MM.1S (cell line): ENCODE results near the gene OTUD6A.

ENCODE experiments used
- DNase-seq: peaks from one replicate; pipeline ENCODE4 v3.0.0-alpha.2; 2015
- H2AFZ ChIP-seq: fragments of 300-600 bp; sonication (generic); 2 replicates; pipeline ENCODE4 v1.6.0; 2016; ENCODE audit warnings: antibody characterized with exemption, low read length
- H3F3A ChIP-seq: fragments of 300-600 bp; sonication (generic); 2 replicates; pipeline ENCODE4 v1.6.1; 2016; ENCODE audit warnings: mild to moderate bottlenecking, antibody characterized with exemption, low read length, moderate library complexity, mixed read lengths; ENCODE audit not compliant: insufficient read depth
- H3K27ac ChIP-seq: fragments of 300-600 bp; sonication (generic); 2 replicates; pipeline ENCODE4 v1.5.1; 2016; ENCODE audit warnings: mild to moderate bottlenecking, low read length
- H3K27me3 ChIP-seq: fragments of 300-600 bp; sonication (generic); replicated peaks from 2 replicates; pipeline ENCODE4 v1.6.0; 2016; ENCODE audit warnings: low read length; ENCODE audit not compliant: insufficient read depth
- H3K36me3 ChIP-seq: fragments of 300-600 bp; sonication (generic); replicated peaks from 2 replicates; pipeline ENCODE4 v1.6.1; 2016; ENCODE audit warnings: mild to moderate bottlenecking, low read length, mixed read lengths; ENCODE audit not compliant: insufficient read depth
- H3K4me1 ChIP-seq: fragments of 300-600 bp; sonication (generic); 2 replicates; pipeline ENCODE4 v1.6.1; 2016; ENCODE audit warnings: low read length, mixed read lengths
- H3K4me2 ChIP-seq: fragments of 300-600 bp; sonication (generic); 2 replicates; pipeline ENCODE4 v1.6.0; 2016; ENCODE audit warnings: low read depth, low read length
- H3K4me3 ChIP-seq: fragments of 300-600 bp; sonication (generic); 2 replicates; pipeline ENCODE4 v1.5.1; 2016; ENCODE audit warnings: low read length, mixed read lengths
- H3K79me2 ChIP-seq: fragments of 300-600 bp; sonication (generic); 2 replicates; pipeline ENCODE4 v1.6.1; 2016; ENCODE audit warnings: mixed run types, low read length, mixed read lengths
- H3K9ac ChIP-seq: fragments of 300-600 bp; sonication (generic); 2 replicates; pipeline ENCODE4 v1.6.1; 2016; ENCODE audit warnings: low read length, mixed read lengths
- H3K9me2 ChIP-seq: fragments of 300-600 bp; sonication (generic); replicated peaks from 2 replicates; pipeline ENCODE4 v1.6.1; 2016; ENCODE audit warnings: mild to moderate bottlenecking, low read length, mixed read lengths; ENCODE audit not compliant: insufficient read depth
- H3K9me3 ChIP-seq: fragments of 300-600 bp; sonication (generic); replicated peaks from 2 replicates; pipeline ENCODE4 v1.6.1; 2016; ENCODE audit warnings: mild to moderate bottlenecking, low read length, mixed read lengths; ENCODE audit not compliant: insufficient read depth
- H4K20me1 ChIP-seq: fragments of 300-600 bp; sonication (generic); 2 replicates; pipeline ENCODE4 v1.6.1; 2016; ENCODE audit warnings: mild to moderate bottlenecking, low read length, moderate library complexity, mixed read lengths; ENCODE audit not compliant: insufficient read depth
- EZH2 ChIP-seq: fragments of 300-600 bp; sonication (generic); optimal IDR thresholded peaks from 2 replicates; pipeline ENCODE3; 2017; ENCODE audit warnings: low read depth, mild to moderate bottlenecking, antibody characterized with exemption, low read length, mixed read lengths
- EZH2phosphoT487 ChIP-seq: fragments of 300-600 bp; sonication (generic); IDR thresholded peaks from 2 replicates; pipeline ENCODE4 v1.6.1; 2018; ENCODE audit warnings: antibody characterized with exemption, low read length
- TF ChIP-seq, protein P1 (sequence below): fragments of 300-600 bp; sonication (generic); IDR thresholded peaks from 2 replicates; pipeline ENCODE4 v1.5.1; 2016; ENCODE audit warnings: antibody characterized with exemption, low read length, mixed read lengths

OTUD6A gene

DNA sequence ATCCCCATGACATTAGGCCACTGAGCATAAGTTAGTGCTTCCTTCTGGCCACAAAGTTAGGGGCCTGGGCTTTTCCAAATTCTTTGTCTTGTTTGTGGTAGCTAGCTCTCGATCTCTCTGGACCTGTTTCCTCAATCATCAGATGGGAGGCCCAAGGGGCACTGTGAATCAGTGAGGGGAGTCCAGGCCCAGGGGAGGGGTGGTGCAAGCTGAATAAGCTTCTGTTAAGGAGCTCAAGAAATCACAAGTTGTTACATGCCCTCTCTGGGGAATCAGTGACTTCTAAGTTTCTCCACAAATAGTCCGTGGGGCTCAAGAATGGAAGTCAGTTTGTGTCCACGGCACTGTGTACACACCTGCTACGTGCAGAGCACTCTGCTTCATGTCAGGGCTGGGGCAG lies 27.6 kb upstream of the OTUD6A start:
- Histone ChIP-seq H3K4me3 (no peak overlapping the region), H3F3A (no peaks in the 10 kb centered on the region), H3K4me2 (no peak overlapping the region), H3K9ac (no peak overlapping the region), H3K27ac (no peak overlapping the region), H3K9me2 (no peaks in the 10 kb centered on the region), H3K9me3 (no peaks in the 10 kb centered on the region), H3K36me3 (no peaks in the 10 kb centered on the region), H4K20me1 (no peaks in the 10 kb centered on the region), H3K27me3 (no peaks in the 10 kb centered on the region), H2AFZ (no peak overlapping the region), H3K79me2 (no peaks in the 10 kb centered on the region), H3K4me1 (no peaks in the 10 kb centered on the region)
- TF ChIP-seq, protein P1, sequence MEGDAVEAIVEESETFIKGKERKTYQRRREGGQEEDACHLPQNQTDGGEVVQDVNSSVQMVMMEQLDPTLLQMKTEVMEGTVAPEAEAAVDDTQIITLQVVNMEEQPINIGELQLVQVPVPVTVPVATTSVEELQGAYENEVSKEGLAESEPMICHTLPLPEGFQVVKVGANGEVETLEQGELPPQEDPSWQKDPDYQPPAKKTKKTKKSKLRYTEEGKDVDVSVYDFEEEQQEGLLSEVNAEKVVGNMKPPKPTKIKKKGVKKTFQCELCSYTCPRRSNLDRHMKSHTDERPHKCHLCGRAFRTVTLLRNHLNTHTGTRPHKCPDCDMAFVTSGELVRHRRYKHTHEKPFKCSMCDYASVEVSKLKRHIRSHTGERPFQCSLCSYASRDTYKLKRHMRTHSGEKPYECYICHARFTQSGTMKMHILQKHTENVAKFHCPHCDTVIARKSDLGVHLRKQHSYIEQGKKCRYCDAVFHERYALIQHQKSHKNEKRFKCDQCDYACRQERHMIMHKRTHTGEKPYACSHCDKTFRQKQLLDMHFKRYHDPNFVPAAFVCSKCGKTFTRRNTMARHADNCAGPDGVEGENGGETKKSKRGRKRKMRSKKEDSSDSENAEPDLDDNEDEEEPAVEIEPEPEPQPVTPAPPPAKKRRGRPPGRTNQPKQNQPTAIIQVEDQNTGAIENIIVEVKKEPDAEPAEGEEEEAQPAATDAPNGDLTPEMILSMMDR, result no peak
- TF ChIP-seq EZH2, result no peak
- no peak for DNase-seq

DNA sequence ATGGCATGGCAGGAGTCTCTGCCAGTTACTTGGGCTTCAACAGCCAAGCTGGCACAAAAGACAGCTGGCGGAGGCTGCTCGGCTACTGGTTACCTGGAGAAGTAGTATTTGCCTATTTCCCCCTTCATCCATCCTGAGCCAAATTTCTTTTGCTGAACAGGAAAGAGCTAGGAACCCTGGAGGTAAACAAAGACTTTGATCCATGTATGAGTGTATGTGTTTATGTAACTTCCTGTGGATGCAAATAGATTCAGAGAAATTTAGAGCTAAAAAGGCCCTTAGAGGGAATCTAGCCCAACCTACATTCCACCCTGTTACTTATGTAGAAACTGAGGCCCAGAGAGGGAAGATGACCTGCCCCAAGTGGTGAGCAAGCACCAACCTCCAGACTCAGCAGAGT lies 23.7 kb upstream of the OTUD6A start:
- DNase-seq, result no peak
- Histone ChIP-seq H3K27ac (no peak overlapping the region), H3K36me3 (no peaks in the 10 kb centered on the region), H3K9me3 (no peaks in the 10 kb centered on the region), H3K4me1 (no peaks in the 10 kb centered on the region), H3K27me3 (no peaks in the 10 kb centered on the region), H3K9ac (no peak overlapping the region), H3K79me2 (no peaks in the 10 kb centered on the region), H3K4me2 (no peak overlapping the region), H4K20me1 (no peaks in the 10 kb centered on the region), H3F3A (no peaks in the 10 kb centered on the region), H3K9me2 (no peaks in the 10 kb centered on the region), H2AFZ (no peak overlapping the region), H3K4me3 (no peak overlapping the region)
- TF ChIP-seq, protein P1, result no peak
- TF ChIP-seq EZH2 (no peak), EZH2phosphoT487 (no peak)

DNA sequence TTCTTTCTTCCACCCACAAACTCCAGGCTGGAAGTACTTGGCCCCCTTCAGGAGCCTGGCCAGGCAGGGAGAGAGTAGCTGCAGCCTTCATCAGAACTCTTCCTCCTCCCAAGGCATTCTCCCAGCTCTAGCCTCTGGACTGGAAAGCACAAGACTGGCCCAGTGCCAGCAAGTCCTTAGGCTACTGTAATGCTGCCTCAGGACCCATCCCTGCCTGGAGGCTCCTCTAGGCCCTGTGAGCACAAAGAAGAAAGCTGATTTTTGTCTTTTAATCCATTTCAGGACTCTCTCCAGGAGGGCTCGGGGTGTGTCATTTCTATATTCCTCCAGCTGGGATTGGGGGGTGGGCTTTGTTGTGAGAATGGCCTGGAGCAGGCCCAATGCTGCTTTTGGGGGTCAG lies 23.3 kb upstream of the OTUD6A start:
- TF ChIP-seq, protein P1, result no peak
- TF ChIP-seq EZH2 (no peak), EZH2phosphoT487 (no peak)
- H3K4me1 ChIP-seq, result no peaks in the 10 kb centered on the region

More for the DNA sequence above, 23.3 kb upstream of the OTUD6A start:
- H3F3A ChIP-seq, result no peaks in the 10 kb centered on the region
- H3K9me2 ChIP-seq, result no peaks in the 10 kb centered on the region
- H3K27ac ChIP-seq, result no peak overlapping the region
- H3K4me3 ChIP-seq, result no peak overlapping the region
- no peaks in the 10 kb centered on the region for H3K27me3 ChIP-seq
- H4K20me1 ChIP-seq, result no peaks in the 10 kb centered on the region
- H3K79me2 ChIP-seq, result no peaks in the 10 kb centered on the region
- DNase-seq, result no peak
- no peaks in the 10 kb centered on the region for H3K36me3 ChIP-seq
- H3K9me3 ChIP-seq, result no peaks in the 10 kb centered on the region
- H3K9ac ChIP-seq, result no peak overlapping the region
- no peak overlapping the region for H3K4me2 ChIP-seq
- no peak overlapping the region for H2AFZ ChIP-seq
